Ishikawa (cell line): Measurements from ENCODE around the gene IRX1.

Experiments
- CEBPB ChIP-seq: IDR thresholded peaks from 2 replicates; pipeline ENCODE4 v1.6.1; 2012
- CREB1 ChIP-seq: IDR thresholded peaks from 2 replicates; pipeline ENCODE4 v1.6.1; 2012; ENCODE audit warnings: low read depth
- EGR1 ChIP-seq: IDR thresholded peaks from 2 replicates; pipeline ENCODE4 v1.6.1; 2012
- EP300 ChIP-seq: IDR thresholded peaks from 2 replicates; pipeline ENCODE4 v1.6.1; 2012; ENCODE audit warnings: borderline replicate concordance
- FOXM1 ChIP-seq: IDR thresholded peaks from 2 replicates; pipeline ENCODE4 v1.6.1; 2012; ENCODE audit warnings: low read depth, borderline replicate concordance
- MAX ChIP-seq: IDR thresholded peaks from 2 replicates; pipeline ENCODE4 v1.6.1; 2012
- NFIC ChIP-seq: IDR thresholded peaks from 2 replicates; pipeline ENCODE4 v1.6.1; 2012
- RAD21 ChIP-seq: IDR thresholded peaks from 2 replicates; pipeline ENCODE4 v1.6.1; 2012; ENCODE audit warnings: low read depth
- TAF1 ChIP-seq: IDR thresholded peaks from 2 replicates; pipeline ENCODE4 v1.6.1; 2012; ENCODE audit warnings: low read depth, mild to moderate bottlenecking
- TCF12 ChIP-seq: IDR thresholded peaks from 2 replicates; pipeline ENCODE4 v1.6.1; 2012; ENCODE audit warnings: low read depth
- TEAD4 ChIP-seq: IDR thresholded peaks from 2 replicates; pipeline ENCODE4 v1.6.1; 2012
- USF1 ChIP-seq: IDR thresholded peaks from 2 replicates; pipeline ENCODE4 v1.6.1; 2012
- YY1 ChIP-seq: IDR thresholded peaks from 2 replicates; pipeline ENCODE4 v1.6.1; 2012; ENCODE audit warnings: low read depth
- ZBTB7A ChIP-seq: IDR thresholded peaks from 2 replicates; pipeline ENCODE4 v1.6.1; 2012; ENCODE audit warnings: low read depth
- TF ChIP-seq, protein P1 (sequence below): IDR thresholded peaks from 2 replicates; pipeline ENCODE4 v1.6.1; 2012; ENCODE audit warnings: low read depth, mild to moderate bottlenecking

The IRX1 gene

GRCh38 chr5:3602785-3603502, 7.3 kb downstream of the IRX1 start:
- no peak for TF ChIP-seq RAD21
- no peak for TF ChIP-seq MAX
- TF ChIP-seq TEAD4: no peak
- no peak for TF ChIP-seq TCF12
- TF ChIP-seq, protein P1, sequence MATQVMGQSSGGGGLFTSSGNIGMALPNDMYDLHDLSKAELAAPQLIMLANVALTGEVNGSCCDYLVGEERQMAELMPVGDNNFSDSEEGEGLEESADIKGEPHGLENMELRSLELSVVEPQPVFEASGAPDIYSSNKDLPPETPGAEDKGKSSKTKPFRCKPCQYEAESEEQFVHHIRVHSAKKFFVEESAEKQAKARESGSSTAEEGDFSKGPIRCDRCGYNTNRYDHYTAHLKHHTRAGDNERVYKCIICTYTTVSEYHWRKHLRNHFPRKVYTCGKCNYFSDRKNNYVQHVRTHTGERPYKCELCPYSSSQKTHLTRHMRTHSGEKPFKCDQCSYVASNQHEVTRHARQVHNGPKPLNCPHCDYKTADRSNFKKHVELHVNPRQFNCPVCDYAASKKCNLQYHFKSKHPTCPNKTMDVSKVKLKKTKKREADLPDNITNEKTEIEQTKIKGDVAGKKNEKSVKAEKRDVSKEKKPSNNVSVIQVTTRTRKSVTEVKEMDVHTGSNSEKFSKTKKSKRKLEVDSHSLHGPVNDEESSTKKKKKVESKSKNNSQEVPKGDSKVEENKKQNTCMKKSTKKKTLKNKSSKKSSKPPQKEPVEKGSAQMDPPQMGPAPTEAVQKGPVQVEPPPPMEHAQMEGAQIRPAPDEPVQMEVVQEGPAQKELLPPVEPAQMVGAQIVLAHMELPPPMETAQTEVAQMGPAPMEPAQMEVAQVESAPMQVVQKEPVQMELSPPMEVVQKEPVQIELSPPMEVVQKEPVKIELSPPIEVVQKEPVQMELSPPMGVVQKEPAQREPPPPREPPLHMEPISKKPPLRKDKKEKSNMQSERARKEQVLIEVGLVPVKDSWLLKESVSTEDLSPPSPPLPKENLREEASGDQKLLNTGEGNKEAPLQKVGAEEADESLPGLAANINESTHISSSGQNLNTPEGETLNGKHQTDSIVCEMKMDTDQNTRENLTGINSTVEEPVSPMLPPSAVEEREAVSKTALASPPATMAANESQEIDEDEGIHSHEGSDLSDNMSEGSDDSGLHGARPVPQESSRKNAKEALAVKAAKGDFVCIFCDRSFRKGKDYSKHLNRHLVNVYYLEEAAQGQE: no peak
- no peak for TF ChIP-seq YY1
- no peak for TF ChIP-seq EGR1
- TF ChIP-seq EP300: no peak
- no peak for TF ChIP-seq ZBTB7A
- TF ChIP-seq TAF1: no peak
- no peak for TF ChIP-seq CREB1
- no peak for TF ChIP-seq USF1
- no peak for TF ChIP-seq NFIC
- no peak for TF ChIP-seq CEBPB
- TF ChIP-seq FOXM1: no peak

- TF ChIP-seq CEBPB: no peak
- no peak for TF ChIP-seq EGR1
- TF ChIP-seq USF1: no peak
- TF ChIP-seq TAF1: no peak
- no peak for TF ChIP-seq YY1
- no peak for TF ChIP-seq EP300
Observed at GRCh38 chr5:3604501-3604900, 8.9 kb downstream of the IRX1 start.

DNA sequence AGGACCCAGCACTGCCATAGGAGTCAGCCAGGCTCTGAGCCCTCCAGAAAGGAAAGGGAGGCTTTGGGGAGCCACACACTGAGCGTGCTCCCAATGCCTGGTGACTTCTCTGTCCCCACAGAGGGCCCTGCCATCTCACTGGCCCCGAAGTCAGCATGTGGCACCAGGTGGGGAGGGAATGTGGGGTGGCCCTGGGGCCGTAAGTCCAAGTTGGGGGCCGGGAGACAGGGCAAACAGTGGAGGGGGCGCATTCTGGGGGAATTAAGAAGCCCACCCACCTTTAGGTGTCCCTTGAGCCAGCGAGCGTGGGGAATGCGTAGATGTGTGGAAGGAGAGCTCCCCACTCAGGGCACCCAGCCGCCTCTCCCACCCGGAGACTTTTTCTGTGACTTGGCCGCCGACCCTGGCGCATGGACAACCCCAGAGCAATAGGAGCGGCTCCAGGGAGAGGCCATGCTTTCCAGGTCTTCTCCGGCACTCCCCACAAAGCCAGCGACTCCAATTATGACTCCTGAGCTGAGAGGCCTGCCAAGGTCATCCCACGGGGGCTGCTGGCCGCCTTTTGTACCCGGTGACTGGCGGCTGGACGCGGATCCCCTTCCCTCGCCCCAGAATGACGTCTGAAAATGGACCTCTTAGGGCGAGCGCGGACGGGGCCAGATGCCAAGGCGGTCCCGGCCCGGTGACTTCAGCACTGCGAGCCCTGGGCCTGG, 9.8 kb downstream of the IRX1 start:
- TF ChIP-seq FOXM1: no peak
- no peak for TF ChIP-seq CEBPB
- no peak for TF ChIP-seq TCF12
- TF ChIP-seq YY1: no peak
- TF ChIP-seq TEAD4: no peak
- TF ChIP-seq MAX: no peak
- no peak for TF ChIP-seq ZBTB7A
- TF ChIP-seq TAF1: no peak

DNA sequence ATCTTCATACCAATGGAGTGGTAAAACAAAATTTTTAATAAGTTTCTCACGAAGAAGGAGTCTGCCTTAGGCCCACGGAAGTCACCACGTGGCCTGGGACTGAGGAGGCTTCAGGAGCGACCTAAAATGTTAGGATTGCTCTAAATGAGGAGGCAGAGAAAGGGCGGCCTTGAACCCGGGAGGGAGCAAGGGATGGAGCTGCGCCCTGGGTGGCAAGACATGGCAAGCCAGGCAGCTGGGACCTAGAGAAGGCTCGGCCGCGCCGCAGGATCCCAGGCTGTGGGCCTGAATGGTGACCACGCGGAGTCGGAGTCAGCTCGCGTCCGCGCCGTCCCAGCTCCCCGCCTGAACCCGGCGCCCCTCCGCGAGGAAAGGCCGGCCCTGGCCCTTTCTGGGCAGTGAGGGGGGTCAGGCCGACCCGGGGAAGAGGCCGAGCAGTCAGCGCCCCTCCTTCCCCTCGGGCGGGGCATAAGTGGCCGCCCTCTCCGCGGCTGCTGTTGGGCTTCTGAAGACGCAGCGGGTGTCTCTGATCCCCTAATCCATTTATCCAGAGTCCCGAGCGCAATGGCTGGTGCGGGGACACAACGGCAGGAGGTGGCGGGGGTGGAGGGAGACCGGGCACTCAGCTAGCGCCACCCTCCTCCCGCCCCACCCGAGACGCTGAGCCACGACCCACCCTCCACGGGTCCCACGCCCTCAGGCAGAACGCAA, 10.6 kb downstream of the IRX1 start:
- TF ChIP-seq CEBPB: no peak
- no peak for TF ChIP-seq TCF12
- no peak for TF ChIP-seq ZBTB7A
- TF ChIP-seq TAF1: no peak
- TF ChIP-seq EGR1: no peak
- no peak for TF ChIP-seq TEAD4
- no peak for TF ChIP-seq FOXM1
- TF ChIP-seq RAD21: no peak
- no peak for TF ChIP-seq CREB1
- TF ChIP-seq, protein P1: no peak
- no peak for TF ChIP-seq YY1
- no peak for TF ChIP-seq MAX
- no peak for TF ChIP-seq NFIC
- TF ChIP-seq USF1: no peak
- TF ChIP-seq EP300: no peak
